ENCODE measurements around the gene CCRL2.

CCRL2 gene, protein sequence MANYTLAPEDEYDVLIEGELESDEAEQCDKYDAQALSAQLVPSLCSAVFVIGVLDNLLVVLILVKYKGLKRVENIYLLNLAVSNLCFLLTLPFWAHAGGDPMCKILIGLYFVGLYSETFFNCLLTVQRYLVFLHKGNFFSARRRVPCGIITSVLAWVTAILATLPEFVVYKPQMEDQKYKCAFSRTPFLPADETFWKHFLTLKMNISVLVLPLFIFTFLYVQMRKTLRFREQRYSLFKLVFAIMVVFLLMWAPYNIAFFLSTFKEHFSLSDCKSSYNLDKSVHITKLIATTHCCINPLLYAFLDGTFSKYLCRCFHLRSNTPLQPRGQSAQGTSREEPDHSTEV

GRCh38 chr3:46406788-46407611 is at the start of gene CCRL2, which contains the start of gene CCR5AS:
Gene CCRL2 (plus strand): TSS chr3:46407259. CDS start chr3:46408080, 821 bp downstream.
Gene CCR5AS (minus strand): TSS chr3:46407066.
- no peak for DNase-seq

DNA sequence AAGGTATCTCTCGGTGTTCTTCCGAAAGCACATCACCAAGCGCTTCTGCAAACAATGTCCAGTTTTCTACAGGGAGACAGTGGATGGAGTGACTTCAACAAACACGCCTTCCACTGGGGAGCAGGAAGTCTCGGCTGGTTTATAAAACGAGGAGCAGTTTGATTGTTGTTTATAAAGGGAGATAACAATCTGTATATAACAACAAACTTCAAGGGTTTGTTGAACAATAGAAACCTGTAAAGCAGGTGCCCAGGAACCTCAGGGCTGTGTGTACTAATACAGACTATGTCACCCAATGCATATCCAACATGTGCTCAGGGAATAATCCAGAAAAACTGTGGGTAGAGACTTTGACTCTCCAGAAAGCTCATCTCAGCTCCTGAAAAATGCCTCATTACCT is 48.6 kb upstream of the CCRL2 start:
- DNase-seq: no peak

DNA sequence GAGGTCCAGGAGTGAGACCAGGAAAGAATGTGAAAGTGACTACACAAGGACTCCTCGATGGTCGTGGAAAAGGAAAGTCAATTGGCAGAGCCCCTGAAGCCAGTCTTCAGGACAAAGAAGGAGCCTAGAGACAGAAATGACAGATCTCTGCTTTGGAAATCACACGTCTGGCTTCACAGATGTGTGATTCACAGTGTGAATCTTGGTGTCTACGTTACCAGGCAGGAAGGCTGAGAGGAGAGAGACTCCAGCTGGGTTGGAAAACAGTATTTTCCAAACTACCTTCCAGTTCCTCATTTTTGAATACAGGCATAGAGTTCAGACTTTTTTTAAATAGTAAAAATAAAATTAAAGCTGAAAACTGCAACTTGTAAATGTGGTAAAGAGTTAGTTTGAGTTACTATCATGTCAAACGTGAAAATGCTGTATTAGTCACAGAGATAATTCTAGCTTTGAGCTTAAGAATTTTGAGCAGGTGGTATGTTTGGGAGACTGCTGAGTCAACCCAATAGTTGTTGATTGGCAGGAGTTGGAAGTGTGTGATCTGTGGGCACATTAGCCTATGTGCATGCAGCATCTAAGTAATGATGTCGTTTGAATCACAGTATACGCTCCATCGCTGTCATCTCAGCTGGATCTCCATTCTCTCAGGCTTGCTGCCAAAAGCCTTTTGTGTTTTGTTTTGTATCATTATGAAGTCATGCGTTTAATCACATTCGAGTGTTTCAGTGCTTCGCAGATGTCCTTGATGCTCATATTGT is 47.1 kb upstream of the CCRL2 start:
- no peak for DNase-seq

GRCh38 chr3:46360907-46361306 is 46.2 kb upstream of the CCRL2 start:
- no peak for DNase-seq

GRCh38 chr3:46361408-46362283 is 45.4 kb upstream of the CCRL2 start:
- no peak for DNase-seq

GRCh38 chr3:46365041-46365440 is 42.0 kb upstream of the CCRL2 start:
- no peak for DNase-seq

GRCh38 chr3:46365737-46366524 is 41.1 kb upstream of the CCRL2 start:
- DNase-seq: no peak

DNA sequence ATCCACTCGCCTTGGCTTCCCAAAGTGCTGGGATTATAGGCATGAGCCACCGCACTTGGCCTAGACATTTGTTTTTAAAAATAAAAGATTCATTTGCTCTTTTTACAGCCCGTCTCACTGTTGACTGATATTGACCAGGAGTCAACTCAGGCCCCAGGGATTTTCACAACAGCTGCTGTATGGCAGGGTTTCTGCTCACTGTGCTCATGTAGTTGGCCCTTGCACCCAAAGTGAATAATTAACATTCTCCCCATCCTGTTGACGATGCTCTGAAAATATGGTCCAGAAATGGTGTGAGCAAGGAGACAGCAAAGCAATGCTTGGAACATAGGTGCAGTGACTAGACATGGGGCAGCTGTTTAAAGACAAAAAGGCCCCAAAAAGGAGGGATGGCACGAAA is 39.2 kb upstream of the CCRL2 start:
- DNase-seq: no peak

DNA sequence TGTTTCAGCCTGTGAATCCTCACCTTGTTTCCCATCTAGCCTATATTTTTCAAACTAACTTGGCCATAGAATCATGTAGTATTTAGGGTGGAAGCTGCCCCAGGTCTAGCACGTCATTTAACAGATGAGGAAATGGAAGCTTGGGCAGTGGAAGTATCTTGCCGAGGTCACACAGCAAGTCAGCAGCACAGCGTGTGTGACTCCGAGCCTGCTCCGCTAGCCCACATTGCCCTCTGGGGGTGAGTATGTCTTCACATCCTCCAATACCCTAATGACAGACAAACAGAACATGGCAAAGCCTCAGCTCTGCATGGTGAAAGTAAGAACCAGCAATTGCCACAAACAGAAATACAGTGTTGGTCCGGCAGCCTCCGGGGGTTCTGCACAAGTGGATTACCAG is 38.5 kb upstream of the CCRL2 start:
- DNase-seq: no peak

DNA sequence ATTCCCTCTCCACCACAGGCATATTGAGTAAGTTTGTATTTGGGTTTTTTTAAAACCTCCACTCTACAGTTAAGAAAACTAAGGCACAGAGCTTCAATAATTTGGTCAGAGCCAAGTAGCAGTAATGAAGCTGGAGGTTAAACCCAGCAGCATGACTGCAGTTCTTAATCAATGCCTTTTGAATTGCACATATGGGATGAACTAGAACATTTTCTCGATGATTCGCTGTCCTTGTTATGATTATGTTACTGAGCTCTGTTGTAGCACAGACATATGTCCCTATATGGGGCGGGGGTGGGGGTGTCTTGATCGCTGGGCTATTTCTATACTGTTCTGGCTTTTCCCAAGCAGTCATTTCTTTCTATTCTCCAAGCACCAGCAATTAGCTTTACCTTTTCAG is 37.9 kb upstream of the CCRL2 start:
- no peak for DNase-seq

DNA sequence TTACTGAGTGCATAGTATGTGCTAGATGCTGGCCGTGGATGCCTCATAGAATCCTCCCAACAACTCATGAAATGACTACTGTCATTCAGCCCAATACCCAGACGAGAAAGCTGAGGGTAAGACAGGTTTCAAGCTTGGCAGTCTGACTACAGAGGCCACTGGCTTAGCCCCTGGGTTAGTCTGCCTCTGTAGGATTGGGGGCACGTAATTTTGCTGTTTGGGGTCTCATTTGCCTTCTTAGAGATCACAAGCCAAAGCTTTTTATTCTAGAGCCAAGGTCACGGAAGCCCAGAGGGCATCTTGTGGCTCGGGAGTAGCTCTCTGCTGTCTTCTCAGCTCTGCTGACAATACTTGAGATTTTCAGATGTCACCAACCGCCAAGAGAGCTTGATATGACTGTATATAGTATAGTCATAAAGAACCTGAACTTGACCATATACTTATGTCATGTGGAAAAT is 37.4 kb upstream of the CCRL2 start:
- no peak for DNase-seq

- DNase-seq: no peak
Measured at GRCh38 chr3:46370839-46371518, 36.1 kb upstream of the CCRL2 start, which contains the start of gene CCR5. Gene CCR5 (plus strand): TSS chr3:46370946. CDS start chr3:46372903, 1,957 bp downstream.

DNA sequence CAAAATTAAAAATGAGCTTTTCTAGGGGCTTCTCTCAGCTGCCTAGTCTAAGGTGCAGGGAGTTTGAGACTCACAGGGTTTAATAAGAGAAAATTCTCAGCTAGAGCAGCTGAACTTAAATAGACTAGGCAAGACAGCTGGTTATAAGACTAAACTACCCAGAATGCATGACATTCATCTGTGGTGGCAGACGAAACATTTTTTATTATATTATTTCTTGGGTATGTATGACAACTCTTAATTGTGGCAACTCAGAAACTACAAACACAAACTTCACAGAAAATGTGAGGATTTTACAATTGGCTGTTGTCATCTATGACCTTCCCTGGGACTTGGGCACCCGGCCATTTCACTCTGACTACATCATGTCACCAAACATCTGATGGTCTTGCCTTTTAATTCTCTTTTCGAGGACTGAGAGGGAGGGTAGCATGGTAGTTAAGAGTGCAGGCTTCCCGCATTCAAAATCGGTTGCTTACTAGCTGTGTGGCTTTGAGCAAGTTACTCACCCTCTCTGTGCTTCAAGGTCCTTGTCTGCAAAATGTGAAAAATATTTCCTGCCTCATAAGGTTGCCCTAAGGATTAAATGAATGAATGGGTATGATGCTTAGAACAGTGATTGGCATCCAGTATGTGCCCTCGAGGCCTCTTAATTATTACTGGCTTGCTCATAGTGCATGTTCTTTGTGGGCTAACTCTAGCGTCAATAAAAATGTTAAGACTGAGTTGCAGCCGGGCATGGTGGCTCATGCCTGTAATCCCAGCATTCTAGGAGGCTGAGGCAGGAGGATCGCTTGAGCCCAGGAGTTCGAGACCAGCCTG is 35.3 kb upstream of the CCRL2 start:
- DNase-seq: no peak

DNA sequence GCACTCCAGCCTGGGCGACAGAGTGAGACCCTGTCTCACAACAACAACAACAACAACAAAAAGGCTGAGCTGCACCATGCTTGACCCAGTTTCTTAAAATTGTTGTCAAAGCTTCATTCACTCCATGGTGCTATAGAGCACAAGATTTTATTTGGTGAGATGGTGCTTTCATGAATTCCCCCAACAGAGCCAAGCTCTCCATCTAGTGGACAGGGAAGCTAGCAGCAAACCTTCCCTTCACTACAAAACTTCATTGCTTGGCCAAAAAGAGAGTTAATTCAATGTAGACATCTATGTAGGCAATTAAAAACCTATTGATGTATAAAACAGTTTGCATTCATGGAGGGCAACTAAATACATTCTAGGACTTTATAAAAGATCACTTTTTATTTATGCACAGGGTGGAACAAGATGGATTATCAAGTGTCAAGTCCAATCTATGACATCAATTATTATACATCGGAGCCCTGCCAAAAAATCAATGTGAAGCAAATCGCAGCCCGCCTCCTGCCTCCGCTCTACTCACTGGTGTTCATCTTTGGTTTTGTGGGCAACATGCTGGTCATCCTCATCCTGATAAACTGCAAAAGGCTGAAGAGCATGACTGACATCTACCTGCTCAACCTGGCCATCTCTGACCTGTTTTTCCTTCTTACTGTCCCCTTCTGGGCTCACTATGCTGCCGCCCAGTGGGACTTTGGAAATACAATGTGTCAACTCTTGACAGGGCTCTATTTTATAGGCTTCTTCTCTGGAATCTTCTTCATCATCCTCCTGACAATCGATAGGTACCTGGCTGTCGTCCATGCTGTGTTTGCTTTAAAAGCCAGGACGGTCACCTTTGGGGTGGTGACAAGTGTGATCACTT is 34.3 kb upstream of the CCRL2 start:
- no peak for DNase-seq

- DNase-seq: no peak
Measured at GRCh38 chr3:46374755-46375154, 32.3 kb upstream of the CCRL2 start.

DNA sequence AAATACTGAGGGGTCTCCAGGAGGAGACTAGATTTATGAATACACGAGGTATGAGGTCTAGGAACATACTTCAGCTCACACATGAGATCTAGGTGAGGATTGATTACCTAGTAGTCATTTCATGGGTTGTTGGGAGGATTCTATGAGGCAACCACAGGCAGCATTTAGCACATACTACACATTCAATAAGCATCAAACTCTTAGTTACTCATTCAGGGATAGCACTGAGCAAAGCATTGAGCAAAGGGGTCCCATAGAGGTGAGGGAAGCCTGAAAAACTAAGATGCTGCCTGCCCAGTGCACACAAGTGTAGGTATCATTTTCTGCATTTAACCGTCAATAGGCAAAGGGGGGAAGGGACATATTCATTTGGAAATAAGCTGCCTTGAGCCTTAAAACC is 31.8 kb upstream of the CCRL2 start:
- DNase-seq: no peak

DNA sequence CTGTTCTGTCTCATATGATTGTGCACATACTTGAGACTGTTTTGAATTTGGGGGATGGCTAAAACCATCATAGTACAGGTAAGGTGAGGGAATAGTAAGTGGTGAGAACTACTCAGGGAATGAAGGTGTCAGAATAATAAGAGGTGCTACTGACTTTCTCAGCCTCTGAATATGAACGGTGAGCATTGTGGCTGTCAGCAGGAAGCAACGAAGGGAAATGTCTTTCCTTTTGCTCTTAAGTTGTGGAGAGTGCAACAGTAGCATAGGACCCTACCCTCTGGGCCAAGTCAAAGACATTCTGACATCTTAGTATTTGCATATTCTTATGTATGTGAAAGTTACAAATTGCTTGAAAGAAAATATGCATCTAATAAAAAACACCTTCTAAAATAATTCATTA is 31.2 kb upstream of the CCRL2 start:
- DNase-seq: no peak

- no peak for DNase-seq
Measured at GRCh38 chr3:46378426-46378942, 28.6 kb upstream of the CCRL2 start.

Measured in NCI-H524 treated with DMSO at 0.1 percent for 48 hours (cell line).